SU-DHL-6 (cell line): Measurements from ENCODE around the gene RBM23.
"Not testable (repeated sequence)": the region's sequence is repeated elsewhere in the genome, so short reads cannot be mapped to it uniquely, and the experiment has no call there.

Experiments
- H2AFZ ChIP-seq: fragments of 200-600 bp; sonication (generic); 2 replicates; pipeline ENCODE4 v1.6.1; 2014; ENCODE audit warnings: low read depth, mild to moderate bottlenecking, moderate library complexity, mixed read lengths, antibody characterized with exemption, low read length; ENCODE audit not compliant: severe bottlenecking
- H3F3A ChIP-seq: fragments of 200-600 bp; shearing (Covaris generic); 2 replicates; pipeline ENCODE4 v1.6.0; 2016; ENCODE audit warnings: antibody characterized with exemption, mild to moderate bottlenecking; ENCODE audit not compliant: insufficient read depth
- H3K27ac ChIP-seq: fragments of 200-600 bp; sonication (generic); 2 replicates; pipeline ENCODE4 v1.5.1; 2016; ENCODE audit warnings: low read depth, mild to moderate bottlenecking, low read length, moderate library complexity, mixed read lengths
- H3K27me3 ChIP-seq: fragments of 200-600 bp; sonication (generic), shearing (Covaris generic); 2 replicates; pipeline ENCODE4 v1.6.0; 2014; ENCODE audit warnings: mild to moderate bottlenecking, low read length
- H3K36me3 ChIP-seq: fragments of 200-600 bp; sonication (generic); 2 replicates; pipeline ENCODE4 v1.6.1; 2014; ENCODE audit warnings: mild to moderate bottlenecking, low read length, mixed read lengths
- H3K4me2 ChIP-seq: fragments of 300-600, 200-600 bp; shearing (Covaris generic), sonication (generic); 2 replicates; pipeline ENCODE4 v1.6.0; 2014; ENCODE audit warnings: low read length, low read depth, mild to moderate bottlenecking; ENCODE audit not compliant: poor library complexity, severe bottlenecking
- H3K4me3 ChIP-seq: fragments of 200-600 bp; sonication (generic); 2 replicates; pipeline ENCODE4 v1.5.1; 2014; ENCODE audit warnings: antibody characterized with exemption, low read length, mild to moderate bottlenecking, mixed read lengths; ENCODE audit not compliant: insufficient read depth, poor library complexity, severe bottlenecking
- H3K79me2 ChIP-seq: fragments of 200-600 bp; sonication (generic); 2 replicates; pipeline ENCODE4 v1.6.1; 2014; ENCODE audit warnings: mild to moderate bottlenecking, low read length, moderate library complexity; ENCODE audit not compliant: insufficient read depth
- H3K9ac ChIP-seq: fragments of 200-600 bp; sonication (generic); 2 replicates; pipeline ENCODE4 v1.7.0; 2014; ENCODE audit warnings: mild to moderate bottlenecking, low read length
- H3K9me2 ChIP-seq: fragments of 200-600 bp; sonication (generic); replicated peaks from 2 replicates; pipeline ENCODE4 v1.6.1; 2014; ENCODE audit warnings: low read length; ENCODE audit not compliant: insufficient read depth
- H3K9me3 ChIP-seq: fragments of 200-600 bp; sonication (generic); 2 replicates; pipeline ENCODE4 v1.6.1; 2014; ENCODE audit warnings: low read length, mixed read lengths; ENCODE audit not compliant: insufficient read depth
- H4K20me1 ChIP-seq: fragments of 200-600 bp; sonication (generic); 2 replicates; pipeline ENCODE4 v1.6.1; 2014; ENCODE audit warnings: low read depth, mild to moderate bottlenecking, antibody characterized with exemption, low read length, moderate library complexity, mixed read lengths
- CTCF ChIP-seq: fragments of 200-600 bp; sonication (generic); IDR thresholded peaks from one replicate; pipeline ENCODE4 v1.5.1; 2017; ENCODE audit warnings: antibody characterized with exemption, mild to moderate bottlenecking, low read length, moderate library complexity; ENCODE audit not compliant: insufficient read depth, poor library complexity, severe bottlenecking
- EZH2phosphoT487 ChIP-seq: fragments of 200-600 bp; sonication (generic), shearing (Covaris generic); conservative IDR thresholded peaks from 2 replicates; pipeline ENCODE4 v1.6.1; 2018; ENCODE audit warnings: mild to moderate bottlenecking, antibody characterized with exemption, low read length, moderate library complexity, mixed read lengths

The RBM23 gene

GRCh38 chr14:22962061-22962676 lies 43.2 kb upstream of the RBM23 start:
- H3K9me3 ChIP-seq = no peaks in the 10 kb centered on the region
- H3K36me3 ChIP-seq = no peaks in the 10 kb centered on the region
- no peaks in the 10 kb centered on the region for H4K20me1 ChIP-seq
- no peak for TF ChIP-seq CTCF
- TF ChIP-seq EZH2phosphoT487 = no peak
- no peak overlapping the region for H3K4me2 ChIP-seq
- H3K79me2 ChIP-seq = no peaks in the 10 kb centered on the region
- H3K4me3 ChIP-seq = no peak overlapping the region
- H3K9me2 ChIP-seq = no peaks in the 10 kb centered on the region
- no peak overlapping the region for H3K27ac ChIP-seq
- 0 out of 2 replicates have a peak, but pooled peaks cover 4% of the 10 kb centered on the region for H3F3A ChIP-seq
- H3K27me3 ChIP-seq = no peaks in the 10 kb centered on the region
- H3K9ac ChIP-seq = no peak overlapping the region
- no peak overlapping the region for H2AFZ ChIP-seq

GRCh38 chr14:22955702-22956569 lies 37.0 kb upstream of the RBM23 start:
- H3F3A ChIP-seq = peaks cover 4% of the 10 kb centered on the region; the same call in 1 of the 2 replicates
- peak overlapping the region; percentile 95 for H3K9ac ChIP-seq
- H3K9me3 ChIP-seq = no peaks in the 10 kb centered on the region
- peak overlapping the region; percentile 76 for H3K4me2 ChIP-seq
- no peaks in the 10 kb centered on the region for H3K36me3 ChIP-seq
- peak overlapping the region; percentile 79 for H3K27ac ChIP-seq
- H3K79me2 ChIP-seq = no peaks in the 10 kb centered on the region; the same call in 1 of the 2 replicates
- no peak for TF ChIP-seq CTCF
- peak overlapping the region; percentile 88 for H3K4me3 ChIP-seq
- no peaks in the 10 kb centered on the region for H4K20me1 ChIP-seq
- peak overlapping the region; percentile 98 for H2AFZ ChIP-seq
- H3K27me3 ChIP-seq = no peaks in the 10 kb centered on the region
- H3K9me2 ChIP-seq = no peaks in the 10 kb centered on the region

GRCh38 chr14:22952418-22952817 lies 33.5 kb upstream of the RBM23 start:
- Histone ChIP-seq H3K4me3 (no peak overlapping the region), H3K4me2 (no peak overlapping the region), H3K36me3 (0 out of 2 replicates have a peak, but pooled peaks cover 4% of the 10 kb centered on the region), H3K79me2 (no peaks in the 10 kb centered on the region; the same call in 1 of the 2 replicates), H3K9me2 (no peaks in the 10 kb centered on the region), H3K27ac (no peak overlapping the region), H4K20me1 (no peaks in the 10 kb centered on the region), H3F3A (no peaks in the 10 kb centered on the region; the same call in 1 of the 2 replicates), H3K27me3 (no peaks in the 10 kb centered on the region), H3K9ac (no peak overlapping the region), H2AFZ (no peak overlapping the region), H3K9me3 (no peaks in the 10 kb centered on the region)
- TF ChIP-seq EZH2phosphoT487 (no peak), CTCF (no peak)

GRCh38 chr14:22951795-22952194 lies 32.8 kb upstream of the RBM23 start:
- not testable (repeated sequence) for H3K36me3 ChIP-seq, H4K20me1 ChIP-seq, H3K27ac ChIP-seq, H3F3A ChIP-seq, H3K27me3 ChIP-seq, H3K4me2 ChIP-seq, H3K9me2 ChIP-seq, H3K4me3 ChIP-seq, H3K9me3 ChIP-seq, H2AFZ ChIP-seq, H3K79me2 ChIP-seq, H3K9ac ChIP-seq
